ENCODE results near the gene TNNI2. TPM values are rescaled to one million over a fixed set of nuclear protein-coding genes. Genes with fewer than 3 reads are reported as not detected.

Gene TNNI2
- total RNA-seq, 1 experiment from 2014 or later = not detected

- no peak for DNase-seq (ENCODE audit: low spot score)
Observed at GRCh38 chr11:1860108-1860507, 21.3 kb downstream of the TNNI2 start.

- DNase-seq (ENCODE audit: low spot score) = no peak
Observed at GRCh38 chr11:1861435-1862411, 22.9 kb downstream of the TNNI2 start.

GRCh38 chr11:1862588-1863351 lies 24.0 kb downstream of the TNNI2 start:
- peak; percentile 82 for DNase-seq (ENCODE audit: low spot score)

- DNase-seq (ENCODE audit: low spot score) = peak; percentile 84
Observed at GRCh38 chr11:1863352-1864216, 24.8 kb downstream of the TNNI2 start.

- peak; percentile 23 for DNase-seq (ENCODE audit: low spot score)
Observed at GRCh38 chr11:1864231-1864630, 25.4 kb downstream of the TNNI2 start.

GRCh38 chr11:1864831-1865665 lies 26.3 kb downstream of the TNNI2 start:
- peak; percentile 28 for DNase-seq (ENCODE audit: low spot score)

- DNase-seq (ENCODE audit: low spot score) = no peak
Observed at GRCh38 chr11:1866226-1866625, 27.4 kb downstream of the TNNI2 start.

- no peak for DNase-seq (ENCODE audit: low spot score)
Observed at GRCh38 chr11:1866776-1867175, 28.0 kb downstream of the TNNI2 start.

GRCh38 chr11:1867381-1867780 lies 28.6 kb downstream of the TNNI2 start:
- DNase-seq (ENCODE audit: low spot score) = no peak

GRCh38 chr11:1868056-1868635 lies 29.4 kb downstream of the TNNI2 start:
- DNase-seq (ENCODE audit: low spot score) = no peak

GRCh38 chr11:1868636-1869291 lies 30.0 kb downstream of the TNNI2 start:
- no peak for DNase-seq (ENCODE audit: low spot score)

- no peak for DNase-seq (ENCODE audit: low spot score)
Observed at GRCh38 chr11:1869427-1870325, 30.9 kb downstream of the TNNI2 start.

- no peak for DNase-seq (ENCODE audit: low spot score)
Observed at GRCh38 chr11:1870326-1870696, 31.5 kb downstream of the TNNI2 start.

- no peak for DNase-seq (ENCODE audit: low spot score)
Observed at GRCh38 chr11:1870721-1871466, 32.1 kb downstream of the TNNI2 start.

- DNase-seq (ENCODE audit: low spot score) = no peak
Observed at GRCh38 chr11:1871531-1871930, 32.8 kb downstream of the TNNI2 start.

GRCh38 chr11:1872267-1872985 lies 33.6 kb downstream of the TNNI2 start:
- no peak for DNase-seq (ENCODE audit: low spot score)

- peak; percentile 32 for DNase-seq (ENCODE audit: low spot score)
Observed at GRCh38 chr11:1873048-1873812, 34.4 kb downstream of the TNNI2 start.

All from A172 (cell line).